SK-N-SH (cell line): ENCODE data around the gene DBNDD2.

Experiments
- NRF1 ChIP-seq: IDR thresholded peaks from 2 replicates; pipeline ENCODE4 v1.6.1; 2012; ENCODE audit warnings: low read depth, mild to moderate bottlenecking, low read length
- TF ChIP-seq, protein P1 (sequence below): fragments of 200-600 bp; sonication (generic); IDR thresholded peaks from 2 replicates; pipeline ENCODE4 v1.6.1; 2017; ENCODE audit warnings: antibody characterized with exemption, mild to moderate bottlenecking, moderate library complexity

DNA sequence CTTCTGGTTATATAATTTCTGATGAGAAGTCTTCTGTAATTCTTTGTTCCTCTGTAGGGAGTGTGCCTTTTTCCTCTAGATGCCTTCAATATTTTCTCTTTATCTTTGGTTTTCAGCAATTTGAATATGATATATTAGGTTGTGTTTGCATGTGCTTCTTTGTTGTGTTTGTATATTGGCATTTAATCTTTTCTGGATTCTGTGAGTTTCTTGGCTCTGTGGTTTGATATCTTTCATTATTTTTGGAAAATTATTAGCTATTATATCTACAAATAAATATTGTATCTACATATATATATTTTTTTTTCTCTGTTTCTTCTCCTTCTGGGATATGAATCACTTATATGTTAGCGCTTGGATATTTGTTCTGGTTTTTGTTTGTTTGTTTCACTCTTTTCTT lies 9.1 kb upstream of the DBNDD2 start:
- no peak for TF ChIP-seq NRF1
- TF ChIP-seq, protein P1, sequence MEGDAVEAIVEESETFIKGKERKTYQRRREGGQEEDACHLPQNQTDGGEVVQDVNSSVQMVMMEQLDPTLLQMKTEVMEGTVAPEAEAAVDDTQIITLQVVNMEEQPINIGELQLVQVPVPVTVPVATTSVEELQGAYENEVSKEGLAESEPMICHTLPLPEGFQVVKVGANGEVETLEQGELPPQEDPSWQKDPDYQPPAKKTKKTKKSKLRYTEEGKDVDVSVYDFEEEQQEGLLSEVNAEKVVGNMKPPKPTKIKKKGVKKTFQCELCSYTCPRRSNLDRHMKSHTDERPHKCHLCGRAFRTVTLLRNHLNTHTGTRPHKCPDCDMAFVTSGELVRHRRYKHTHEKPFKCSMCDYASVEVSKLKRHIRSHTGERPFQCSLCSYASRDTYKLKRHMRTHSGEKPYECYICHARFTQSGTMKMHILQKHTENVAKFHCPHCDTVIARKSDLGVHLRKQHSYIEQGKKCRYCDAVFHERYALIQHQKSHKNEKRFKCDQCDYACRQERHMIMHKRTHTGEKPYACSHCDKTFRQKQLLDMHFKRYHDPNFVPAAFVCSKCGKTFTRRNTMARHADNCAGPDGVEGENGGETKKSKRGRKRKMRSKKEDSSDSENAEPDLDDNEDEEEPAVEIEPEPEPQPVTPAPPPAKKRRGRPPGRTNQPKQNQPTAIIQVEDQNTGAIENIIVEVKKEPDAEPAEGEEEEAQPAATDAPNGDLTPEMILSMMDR, result no peak
